ENCODE results near the gene P2RX3.

- TF ChIP-seq CTCF (IDR thresholded peaks at IDR 0.05) (no peak), EP300 (IDR thresholded peaks at IDR 0.05) (no peak)
These were observed 61.9 kb downstream of the P2RX3 start for GRCh38 chr11:57399972-57400578.
